DMS153 treated with DMSO at 0.1 percent for 48 hours (cell line): Measurements from ENCODE around the gene ZNF664.

Source experiments
- DNase-seq: peaks from one replicate; lab custom pipeline; 2025; ENCODE audit not compliant: unreplicated experiment; lab: John Stamatoyannopoulos, UW

Gene ZNF664

GRCh38 chr12:124030510-124030909 lies 57.5 kb downstream of the ZNF664 start:
- no peak for DNase-seq

- DNase-seq: no peak
Measured at GRCh38 chr12:124031058-124031457, 58.0 kb downstream of the ZNF664 start.

GRCh38 chr12:124032265-124032886 lies 59.4 kb downstream of the ZNF664 start:
- no peak for DNase-seq

GRCh38 chr12:124033859-124034258 lies 60.8 kb downstream of the ZNF664 start:
- no peak for DNase-seq

GRCh38 chr12:124034297-124034696 lies 61.3 kb downstream of the ZNF664 start:
- DNase-seq: no peak

- DNase-seq: no peak
Measured at GRCh38 chr12:124035163-124035562, 62.1 kb downstream of the ZNF664 start.

- no peak for DNase-seq
Measured at GRCh38 chr12:124036171-124036598, 63.2 kb downstream of the ZNF664 start.

- DNase-seq: peak; percentile 37
Measured at GRCh38 chr12:124036657-124037109, 63.7 kb downstream of the ZNF664 start.

- DNase-seq: no peak
Measured at GRCh38 chr12:124037331-124037730, 64.3 kb downstream of the ZNF664 start.

- no peak for DNase-seq
Measured at GRCh38 chr12:124039276-124039675, 66.3 kb downstream of the ZNF664 start.

- no peak for DNase-seq
Measured at GRCh38 chr12:124040291-124040690, 67.3 kb downstream of the ZNF664 start.

GRCh38 chr12:124040737-124041136 lies 67.7 kb downstream of the ZNF664 start:
- no peak for DNase-seq

- no peak for DNase-seq
Measured at GRCh38 chr12:124041907-124042306, 68.9 kb downstream of the ZNF664 start.

- DNase-seq: no peak
Measured at GRCh38 chr12:124044021-124044420, 71.0 kb downstream of the ZNF664 start.

- no peak for DNase-seq
Measured at GRCh38 chr12:124044809-124045321, 71.8 kb downstream of the ZNF664 start.

- DNase-seq: no peak
Measured at GRCh38 chr12:124045671-124046455, 72.8 kb downstream of the ZNF664 start.

GRCh38 chr12:124046456-124046740 lies 73.4 kb downstream of the ZNF664 start:
- DNase-seq: no peak

- DNase-seq: no peak
Measured at GRCh38 chr12:124047045-124047566, 74.1 kb downstream of the ZNF664 start.

- DNase-seq: no peak
Measured at GRCh38 chr12:124049451-124050094, 76.6 kb downstream of the ZNF664 start.

- no peak for DNase-seq
Measured at GRCh38 chr12:124053851-124054250, 80.8 kb downstream of the ZNF664 start.

- no peak for DNase-seq
Measured at GRCh38 chr12:124055066-124055465, 82.1 kb downstream of the ZNF664 start.

GRCh38 chr12:124057691-124058090 lies 84.7 kb downstream of the ZNF664 start:
- no peak for DNase-seq
